Putamen (tissue), 1 donor: ENCODE measurements around the gene KLK6.
A peak's percentile ranks its signal among the peaks of the same experiment; 100 is the strongest.
"Not testable (repeated sequence)": the region's sequence is repeated elsewhere in the genome, so short reads cannot be mapped to it uniquely, and the experiment has no call there.

Experiments used
- DNase-seq: peaks from one replicate; pipeline ENCODE4 v3.0.0-alpha.2; 2016; ENCODE audit warnings: low spot score

The KLK6 gene

DNA sequence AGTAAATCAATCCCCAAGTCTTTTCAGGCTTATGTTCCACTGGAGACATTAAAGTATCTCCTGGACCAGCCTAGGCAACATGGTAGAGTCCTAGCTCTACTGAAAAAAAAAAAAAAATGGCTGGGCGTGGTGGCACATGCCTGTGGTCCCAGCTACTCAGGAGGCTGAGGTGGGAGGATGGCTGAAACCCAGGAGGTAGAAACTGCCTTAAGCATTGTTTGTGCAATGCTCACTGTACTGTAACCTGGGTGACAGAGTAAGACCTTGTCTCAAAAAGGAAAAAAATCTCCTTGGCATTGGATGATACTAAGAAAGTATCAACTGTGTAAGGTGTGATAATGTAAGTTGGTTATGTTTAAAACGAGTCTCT lies 23.3 kb upstream of the KLK6 start:
- DNase-seq, result no peak

DNA sequence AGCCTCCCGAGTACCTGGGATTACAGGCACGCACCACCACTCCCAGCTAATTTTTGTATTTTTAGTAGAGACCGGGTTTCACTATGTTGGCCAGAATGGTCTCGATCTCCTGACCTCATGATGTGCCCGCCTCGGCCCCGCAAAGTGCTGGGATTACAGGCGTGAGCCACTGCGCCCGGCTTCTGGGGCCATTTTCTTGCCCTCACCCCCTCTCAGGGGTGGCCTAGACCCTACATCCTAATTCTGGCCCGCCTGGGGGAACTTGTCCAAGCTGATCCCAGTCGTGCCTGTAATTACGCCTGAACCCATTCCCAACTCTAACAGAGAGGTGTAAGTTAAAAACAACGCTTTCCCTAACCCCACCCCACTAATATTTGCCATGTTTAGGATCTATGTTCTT lies 15.0 kb upstream of the KLK6 start:
- DNase-seq, result not testable (repeated sequence)

DNA sequence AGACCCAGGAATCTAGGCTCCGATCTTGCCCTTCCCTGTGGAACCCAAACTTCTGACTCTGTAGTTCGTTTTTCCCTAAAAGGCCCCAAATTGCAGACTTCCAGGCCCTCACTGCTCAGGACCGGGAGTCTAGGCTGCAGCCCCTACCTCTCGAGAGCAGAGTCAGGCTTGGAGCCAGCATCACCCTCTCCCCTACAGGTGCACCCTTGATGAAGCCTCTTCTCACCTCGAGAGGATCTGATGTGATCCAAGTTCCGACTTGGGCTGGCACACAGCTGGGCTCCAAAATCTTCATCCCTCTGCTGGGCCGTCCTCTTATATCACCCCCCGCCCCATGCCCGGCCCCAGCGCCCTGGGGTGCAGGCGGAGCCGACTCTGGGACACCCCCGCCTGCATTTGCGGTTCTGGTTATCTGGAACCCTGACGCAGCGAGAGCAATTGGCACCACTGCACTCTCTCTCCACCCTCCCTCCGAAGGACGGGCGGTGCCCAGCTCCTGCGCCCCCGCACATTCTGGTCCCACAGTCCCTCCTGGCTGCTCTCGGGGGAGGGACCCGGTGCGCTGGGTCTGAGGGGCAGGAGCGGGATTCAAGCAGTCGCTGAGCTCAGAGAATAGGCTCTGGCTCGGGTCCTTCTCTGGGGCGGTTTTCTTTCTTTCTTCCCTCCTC lies 14.4 kb upstream of the KLK6 start, which contains the start of gene KLK7:
Gene KLK7 (minus strand): TSS at position 293 of the 668 bp plus-strand sequence. CDS start 1,518 bp downstream, outside the sequence.
- DNase-seq, result no peak

DNA sequence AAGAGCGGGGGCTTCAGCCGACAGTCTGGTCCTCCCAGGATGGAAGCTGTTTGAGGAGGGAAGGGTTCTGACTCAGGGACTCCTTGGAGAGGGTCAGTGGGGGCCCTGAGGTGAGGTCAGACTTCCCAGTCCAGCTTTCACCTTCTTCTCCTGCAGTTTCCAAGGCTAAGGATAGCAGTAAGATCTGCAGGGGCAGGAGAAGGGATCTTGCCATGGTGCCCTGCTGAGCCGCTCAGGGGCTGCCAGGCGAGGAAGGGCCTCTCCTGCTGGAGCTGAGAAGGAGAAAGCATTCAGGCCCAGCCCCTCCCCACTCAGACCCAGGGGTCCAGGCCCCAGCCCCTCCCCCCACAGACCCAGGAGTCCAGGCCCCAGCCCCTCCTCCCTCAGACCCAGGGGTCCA lies 12.8 kb upstream of the KLK6 start:
- no peak for DNase-seq

DNA sequence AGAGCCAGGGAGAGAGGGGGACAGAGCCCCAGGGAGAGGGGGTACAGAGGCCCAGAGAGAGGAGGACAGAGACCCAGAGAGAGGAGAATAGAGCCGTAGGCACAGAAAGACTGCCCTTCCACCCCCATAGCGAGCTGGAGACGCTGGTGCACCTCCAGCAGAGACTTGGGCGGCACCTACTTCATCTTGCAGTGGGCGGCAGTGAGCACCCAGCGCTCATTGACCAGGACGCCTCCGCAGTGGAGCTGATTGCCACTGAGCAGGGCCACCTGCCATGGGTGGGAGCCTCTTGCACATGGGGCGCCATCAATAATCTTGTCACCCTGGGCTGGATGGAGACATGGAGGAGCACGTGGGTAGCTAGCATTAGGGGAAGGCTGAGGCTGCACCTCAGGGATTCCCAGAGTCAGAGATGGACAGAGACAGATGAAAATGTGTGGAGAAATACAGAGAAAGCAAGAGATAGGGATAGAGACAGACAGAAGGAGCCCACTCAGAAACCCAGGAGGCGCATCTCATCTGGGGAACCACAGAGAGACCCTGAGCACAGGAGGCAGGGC lies 12.3 kb upstream of the KLK6 start:
- no peak for DNase-seq

DNA sequence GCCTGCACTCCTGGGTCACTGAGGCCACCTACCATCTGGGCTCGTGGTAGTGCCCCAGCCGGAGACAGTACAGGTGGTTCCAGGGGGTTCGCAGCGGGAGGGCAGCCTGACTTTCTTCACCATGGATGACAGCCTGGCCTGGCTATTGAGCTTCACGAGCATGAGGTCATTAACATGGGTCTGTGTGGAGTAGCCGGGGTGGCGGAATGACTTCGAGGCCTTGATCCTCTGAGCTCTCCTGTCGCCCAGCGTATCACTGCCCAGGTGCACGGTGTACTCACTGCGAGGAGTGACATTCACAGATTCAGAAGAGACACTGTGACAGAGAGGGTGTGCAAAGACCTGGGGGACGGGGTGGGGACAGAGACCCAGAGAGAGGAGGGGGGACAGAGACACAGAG lies 10.8 kb upstream of the KLK6 start:
- no peak for DNase-seq

DNA sequence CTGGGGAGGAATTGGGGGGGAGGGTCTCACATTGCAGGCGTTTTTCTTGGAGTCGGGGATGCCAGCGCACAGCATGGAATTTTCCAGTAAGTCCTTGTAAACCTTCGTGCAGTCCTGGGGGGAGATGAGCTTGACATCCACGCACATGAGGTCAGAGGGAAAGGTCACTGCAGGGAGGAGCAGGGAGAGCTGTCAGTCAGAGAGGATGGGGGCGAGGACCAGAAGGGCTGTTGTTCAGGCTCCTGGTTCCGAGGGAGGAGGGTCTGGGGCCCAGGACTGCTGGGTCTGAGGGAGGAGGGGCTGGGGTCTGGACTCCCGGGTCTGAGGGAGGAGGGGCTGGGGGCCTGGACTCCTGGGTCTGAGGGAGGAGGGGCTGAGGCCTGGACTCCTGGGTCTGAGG lies 10.4 kb upstream of the KLK6 start:
- no peak for DNase-seq

DNA sequence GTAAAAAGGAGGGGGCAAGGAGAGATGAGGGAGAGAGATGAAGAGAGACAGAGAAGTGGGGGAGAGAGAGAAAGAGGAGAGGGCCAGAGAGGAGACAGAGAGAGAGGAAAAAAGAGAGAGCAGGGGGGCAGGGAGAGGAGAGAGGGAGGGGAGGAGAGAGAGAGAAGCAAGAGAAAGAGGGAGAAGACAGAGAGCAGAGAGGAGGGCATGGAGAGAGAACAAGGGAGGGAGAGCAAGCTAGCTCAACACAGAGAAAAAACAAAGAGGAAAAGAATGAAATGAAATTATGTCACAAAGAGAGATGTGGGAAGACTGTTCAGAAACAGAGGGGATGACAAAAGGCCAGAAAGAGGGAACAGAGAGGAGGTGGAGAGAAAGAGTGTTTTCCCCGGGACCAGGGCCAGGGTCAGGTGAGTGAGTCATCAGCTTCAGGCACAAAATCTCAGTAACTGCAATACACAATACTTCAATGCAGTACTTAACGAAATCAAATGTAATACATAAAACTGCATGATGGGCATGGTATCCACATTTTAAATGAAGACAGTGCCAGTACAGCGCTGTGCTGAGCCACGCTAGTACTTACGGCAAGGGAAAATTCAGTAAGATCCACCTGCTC lies 9.5 kb upstream of the KLK6 start:
- DNase-seq, result no peak

DNA sequence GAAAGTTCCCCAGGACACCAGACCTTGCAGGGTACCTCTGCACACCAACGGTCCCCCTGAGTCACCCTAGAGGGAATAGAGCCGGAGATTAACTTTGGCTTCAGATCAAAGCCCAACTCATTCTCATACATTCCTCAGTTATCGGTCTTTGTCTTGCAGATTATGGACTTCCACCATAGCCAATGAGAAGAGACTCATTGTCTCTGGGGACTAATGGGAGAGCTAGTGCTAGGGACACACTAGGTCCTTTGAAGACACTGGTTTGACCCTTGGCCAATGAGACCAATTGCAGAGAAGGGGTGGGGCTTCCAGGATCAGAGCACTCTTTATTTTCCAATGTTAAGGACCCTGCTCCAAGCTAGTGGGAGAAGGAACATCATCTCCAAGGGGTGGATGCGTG lies 8.2 kb upstream of the KLK6 start:
- peak; percentile 16 for DNase-seq

DNA sequence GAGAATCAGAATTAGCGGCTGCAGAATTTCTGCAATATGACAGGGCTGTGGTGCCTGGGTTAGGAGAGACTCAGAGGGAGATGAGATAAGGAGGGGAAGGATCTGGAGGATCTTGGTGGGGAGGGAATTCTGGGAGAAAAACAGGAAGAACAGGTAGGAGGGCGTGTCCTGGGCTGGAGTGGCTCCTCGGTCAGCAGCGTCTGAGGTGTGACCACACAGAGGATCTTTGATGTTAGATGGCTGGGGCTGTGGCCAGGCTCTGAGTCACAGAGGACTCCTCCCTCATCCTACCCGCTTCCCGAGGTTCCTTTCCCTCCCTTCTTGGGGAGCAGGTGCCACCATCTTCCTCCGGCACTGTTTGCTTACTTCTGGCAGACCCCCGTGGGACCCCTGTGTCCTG lies 6.4 kb upstream of the KLK6 start:
- no peak for DNase-seq

DNA sequence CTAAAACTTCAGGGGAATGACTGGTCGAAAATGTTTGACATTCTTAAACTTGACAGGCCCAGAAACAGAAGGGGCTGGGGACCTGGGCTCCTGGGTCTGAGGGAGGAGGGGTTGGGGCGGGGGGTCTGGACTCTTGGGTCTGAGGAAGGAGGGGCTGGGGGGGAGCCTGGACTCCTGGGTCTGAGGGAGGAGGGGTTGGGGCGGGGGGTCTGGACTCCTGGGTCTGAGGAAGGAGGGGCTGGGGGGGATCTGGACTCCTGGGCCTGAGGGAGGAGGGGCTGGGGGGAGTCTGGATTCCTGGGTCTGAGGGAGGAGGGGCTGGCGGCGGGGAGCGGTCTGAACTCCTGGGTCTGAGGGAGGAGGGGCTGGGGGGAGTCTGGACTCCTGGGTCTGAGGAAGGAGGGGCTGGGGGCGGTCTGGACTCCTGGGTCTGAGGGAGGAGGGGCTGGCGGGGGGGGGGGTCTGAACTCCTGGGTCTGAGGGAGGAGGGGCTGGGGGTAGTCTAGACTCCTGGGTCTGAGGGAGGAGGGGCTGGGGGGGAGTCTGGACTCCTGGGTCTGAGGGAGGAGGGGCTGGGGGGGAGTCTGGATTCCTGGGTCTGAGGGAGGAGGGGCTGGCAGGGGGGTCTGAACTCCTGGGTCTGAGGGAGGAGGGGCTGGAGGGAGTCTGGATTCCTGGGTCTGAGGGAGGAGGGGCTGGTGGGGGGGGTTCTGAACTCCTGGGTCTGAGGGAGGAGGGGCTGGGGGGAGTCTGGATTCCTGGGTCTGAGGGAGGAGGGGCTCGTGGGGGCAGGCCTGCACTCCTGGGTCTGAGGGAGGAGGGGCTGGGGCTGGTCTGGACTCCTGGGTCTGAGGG lies 5.5 kb upstream of the KLK6 start:
- no peak for DNase-seq

DNA sequence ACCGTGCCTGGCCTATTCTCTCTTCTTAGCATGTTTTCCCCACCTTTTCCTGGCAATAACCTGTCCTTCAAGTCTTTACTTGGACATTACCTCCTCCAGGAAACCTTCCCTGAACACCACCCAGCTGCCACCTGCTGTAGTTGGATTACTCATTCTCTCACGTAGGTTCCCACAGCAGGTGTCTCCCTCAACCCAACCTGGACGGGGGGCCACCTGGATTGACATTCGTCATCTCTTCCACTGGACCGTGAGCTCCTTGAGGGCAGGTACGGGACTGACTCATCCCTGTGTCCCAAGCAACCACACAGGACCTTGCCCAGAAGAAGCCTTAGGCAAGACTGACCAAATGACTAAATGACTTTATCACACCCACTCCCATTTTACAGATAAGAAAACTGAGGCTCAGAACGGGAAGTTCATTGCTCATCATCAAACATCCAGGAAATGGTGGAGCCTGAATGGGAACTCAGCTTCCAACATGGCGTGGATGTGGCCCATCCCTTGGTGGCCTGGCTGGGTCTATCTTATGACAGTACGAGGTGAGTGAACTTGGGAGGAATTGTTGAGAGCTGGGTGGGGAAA lies 3.5 kb upstream of the KLK6 start:
- DNase-seq, result no peak

DNA sequence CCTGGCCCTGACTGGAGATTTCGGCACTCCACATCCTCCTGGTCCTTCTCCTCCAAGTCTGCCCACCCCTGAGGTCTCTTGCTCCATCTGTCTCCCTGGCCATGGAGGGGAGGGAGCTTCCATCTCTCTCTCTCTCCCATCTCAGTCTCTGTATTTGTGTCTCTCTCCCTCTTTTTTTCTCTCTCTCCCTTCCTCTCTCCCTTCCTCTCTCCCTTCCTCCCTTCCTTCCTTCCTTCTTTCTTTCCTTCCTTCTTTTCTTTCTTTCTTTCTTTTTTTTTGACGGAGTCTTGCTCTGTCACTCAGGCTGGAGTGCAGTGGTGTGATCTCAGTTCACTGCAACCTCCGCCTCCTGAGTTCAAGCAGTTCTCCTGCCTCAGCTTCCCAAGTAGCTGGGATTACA lies 419 bp upstream of the KLK6 start:
- not testable (repeated sequence) for DNase-seq

DNA sequence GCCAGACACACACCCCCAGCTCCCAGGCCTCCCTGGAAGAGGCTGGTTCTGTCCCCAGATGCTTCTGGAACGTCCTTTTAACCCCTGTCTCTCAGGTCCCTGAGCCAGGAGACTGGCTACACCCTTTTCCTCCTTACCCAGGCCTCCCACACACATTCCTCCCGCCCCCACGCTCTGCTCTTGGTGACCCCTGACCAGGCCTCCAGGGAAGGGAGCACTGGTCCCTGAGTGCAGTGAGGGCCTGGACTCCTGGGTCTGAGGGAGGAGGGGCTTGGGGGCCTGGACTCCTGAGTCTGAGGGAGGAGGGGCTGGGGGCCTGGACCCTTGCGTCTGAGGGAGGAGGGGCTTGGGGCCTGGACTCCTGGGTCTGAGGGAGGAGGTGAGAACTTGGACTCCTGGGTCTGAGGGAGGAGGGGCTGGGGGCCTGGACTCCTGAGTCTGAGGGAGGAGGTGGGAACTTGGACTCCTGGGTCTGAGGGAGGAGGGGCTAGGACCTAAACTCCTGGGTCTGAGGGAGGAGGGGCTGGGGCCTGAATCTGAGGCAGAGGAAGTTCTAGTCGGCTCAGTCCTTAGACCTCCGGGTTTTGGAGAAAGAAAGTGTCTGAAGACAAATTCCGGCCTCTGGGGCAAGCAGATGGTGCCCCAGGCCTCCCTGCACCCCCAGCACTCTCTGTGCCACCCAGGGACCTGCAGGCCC lies 527 bp downstream of the KLK6 start:
- DNase-seq, result peak; percentile 11

DNA sequence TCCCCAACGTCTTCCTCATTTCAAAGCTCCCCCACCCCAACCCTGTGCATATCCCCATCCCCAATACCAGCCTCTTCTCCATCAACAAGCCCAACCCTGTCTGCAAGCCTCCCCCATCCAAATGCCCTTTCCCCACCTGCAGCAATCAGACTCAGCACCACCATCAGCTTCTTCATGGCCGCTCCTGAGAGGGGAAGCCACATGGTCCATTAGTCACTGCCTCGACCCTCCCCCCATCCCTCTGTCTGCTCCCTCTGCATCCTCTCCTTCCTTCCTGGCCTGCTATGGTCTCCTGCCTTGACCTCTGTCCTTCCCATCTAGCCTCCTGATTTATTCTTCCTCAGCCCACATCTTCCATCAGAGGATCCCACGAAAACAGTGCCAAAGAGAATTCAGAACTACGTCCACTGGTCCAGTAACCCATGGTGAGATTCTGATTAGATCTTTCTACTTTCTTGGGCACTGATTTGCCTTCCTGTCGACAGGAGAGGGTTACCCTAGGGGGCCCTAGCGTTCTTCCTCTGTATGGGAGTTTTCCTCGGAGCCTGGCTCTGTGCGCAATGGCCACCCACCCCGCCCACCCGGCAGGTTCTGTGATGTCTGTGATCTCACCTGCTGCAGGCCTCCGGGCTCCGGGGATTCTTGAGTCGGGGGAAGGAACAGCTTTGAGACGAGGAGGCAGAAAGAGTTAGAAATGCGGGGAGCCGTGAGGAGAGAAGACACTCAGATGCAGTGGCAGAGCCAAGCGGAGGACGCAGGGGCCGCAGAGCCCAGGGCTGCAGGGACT lies 1.3 kb downstream of the KLK6 start:
- DNase-seq, result peak; percentile 12

DNA sequence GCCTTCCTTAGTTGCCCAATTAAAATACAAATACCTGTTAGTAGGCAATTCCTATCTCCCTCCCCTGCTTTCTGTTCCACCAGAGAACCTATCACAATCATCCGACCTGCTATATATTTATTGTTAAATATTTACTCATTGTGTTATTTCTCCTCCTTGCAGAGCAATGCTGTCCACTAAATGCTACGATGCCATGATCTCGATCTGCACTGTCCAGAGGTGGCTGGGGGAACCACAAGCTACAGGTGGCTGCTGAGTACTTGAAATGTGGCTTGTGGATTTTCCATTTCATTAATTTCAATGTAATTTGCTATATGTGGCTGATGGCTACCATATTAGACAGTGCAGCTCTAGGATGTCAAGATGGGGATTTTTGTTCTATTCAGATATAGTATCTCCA lies 5.1 kb downstream of the KLK6 start:
- no peak for DNase-seq

DNA sequence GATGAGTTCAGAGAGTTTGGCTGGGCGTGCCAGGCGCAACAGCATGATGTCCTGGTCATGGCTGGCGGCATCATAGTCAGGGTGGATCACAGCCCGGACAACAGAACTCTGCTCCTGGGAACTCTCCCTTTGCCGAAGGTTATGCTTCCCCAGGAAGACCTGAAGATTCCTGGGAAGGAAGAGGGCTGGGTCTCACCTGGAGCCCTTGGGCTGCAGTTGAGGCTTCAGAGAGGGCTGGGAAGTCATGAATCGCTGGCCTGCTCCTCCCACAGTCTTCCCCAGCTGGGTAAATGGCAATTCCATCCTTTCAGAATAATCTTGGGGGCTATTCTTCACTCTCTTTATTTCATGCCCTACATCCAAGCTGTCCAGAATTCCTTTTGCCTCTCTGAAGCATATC lies 6.0 kb downstream of the KLK6 start:
- DNase-seq, result no peak

DNA sequence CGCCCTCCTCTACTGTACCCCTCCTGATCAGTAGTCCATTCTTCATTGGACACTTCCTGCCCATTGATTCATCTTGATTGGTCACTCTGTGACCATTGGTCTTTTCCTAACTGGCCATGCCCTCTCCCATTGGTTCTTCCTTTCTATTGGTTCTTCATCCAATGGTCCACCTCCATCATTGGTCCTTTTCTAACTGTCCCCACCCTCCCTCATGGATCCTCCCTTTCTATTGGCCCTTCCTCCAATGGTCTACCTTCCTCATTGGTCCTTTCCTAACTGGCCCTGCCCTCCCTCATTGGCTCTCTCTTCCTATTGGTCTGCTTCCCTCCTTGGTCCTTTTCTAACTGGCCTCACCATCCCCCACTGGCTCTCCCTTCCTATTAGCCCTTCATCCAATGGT lies 7.1 kb downstream of the KLK6 start:
- no peak for DNase-seq

DNA sequence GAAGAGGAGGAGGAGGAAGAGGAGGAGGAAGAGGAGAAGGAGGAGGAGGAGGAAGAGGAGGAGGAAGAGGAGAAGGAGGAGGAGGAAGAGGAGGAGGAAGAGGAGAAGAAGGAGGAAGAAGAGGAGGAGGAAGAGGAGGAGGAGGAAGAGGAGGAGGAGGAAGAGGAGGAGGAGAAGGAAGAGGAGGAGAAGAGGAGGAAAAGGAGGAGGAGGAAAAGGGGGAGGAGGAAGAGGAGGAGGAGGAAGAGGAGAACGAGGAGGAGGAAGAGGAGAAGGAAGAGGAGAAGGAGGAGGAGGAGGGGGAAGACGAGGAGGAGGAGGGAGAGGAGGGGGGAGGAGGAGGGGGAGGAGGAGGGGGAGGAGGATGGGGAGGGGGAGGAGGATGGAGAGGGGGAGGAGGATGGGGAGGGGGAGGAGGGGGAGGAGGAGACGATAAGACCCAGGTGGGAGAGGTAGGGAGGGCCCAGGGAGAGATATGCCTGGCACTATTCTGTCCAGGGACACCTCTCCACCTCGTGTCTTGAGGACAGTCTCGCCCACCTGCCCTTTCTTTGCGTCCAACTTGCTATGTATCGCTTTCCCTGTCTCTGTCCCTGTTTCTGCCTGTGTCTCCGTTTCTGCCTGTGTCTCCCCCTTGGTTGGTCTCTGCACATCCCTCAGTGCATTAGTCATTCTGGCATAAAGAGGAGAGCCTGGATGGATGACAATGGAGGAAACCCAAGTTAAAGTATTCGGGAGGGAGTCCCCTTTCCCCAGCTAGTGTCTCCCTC lies 9.5 kb downstream of the KLK6 start:
- DNase-seq, result no peak

DNA sequence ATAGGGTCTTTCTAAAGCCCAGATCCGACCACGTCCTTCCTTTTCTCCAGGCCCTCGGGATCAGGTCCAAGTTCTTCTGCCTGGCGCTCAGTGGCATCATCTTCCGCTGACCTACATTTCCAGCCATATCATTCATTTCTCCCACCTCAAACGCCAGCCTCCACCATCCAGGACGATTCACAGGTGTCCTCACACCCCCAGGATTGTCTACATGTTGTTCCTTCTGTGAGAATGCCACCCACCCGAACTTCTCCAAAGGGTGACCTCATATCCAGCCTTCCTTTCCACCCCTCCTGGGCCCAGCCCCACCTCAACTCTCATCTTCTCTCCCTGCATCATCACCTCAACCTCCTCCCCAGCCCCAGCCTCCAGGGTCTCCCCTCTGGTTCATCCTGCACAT lies 11.8 kb downstream of the KLK6 start:
- no peak for DNase-seq
